Heart right ventricle (tissue), 16 donors: Measurements from ENCODE around the gene NDRG3. TPM values are rescaled to one million over a fixed set of nuclear protein-coding genes. Genes with fewer than 3 reads are reported as not detected.
"Not testable (repeated sequence)": the region's sequence is repeated elsewhere in the genome, so short reads cannot be mapped to it uniquely, and the experiment has no call there.

Experiments used
- ATAC-seq, 8 donors: fragments of 200-7000 bp; cut with Tn5 transposase; one replicate each; pipeline ENCODE4 v1.9.1; 2020; ENCODE audit warnings: mild to moderate bottlenecking in 8 of 8, moderate library complexity in 8 of 8, moderate number of reproducible peaks in 1 of 8
- DNase-seq, 2 donors: peaks; one replicate each; pipeline ENCODE4 v3.0.0-alpha.2; 2020
- H3K27ac ChIP-seq, 10 donors: fragments of 200-600 bp; sonication (generic) in 2 of 10; one replicate each; pipeline versions ENCODE4 v1.5.0 to v1.8.0; 2020 to 2022; ENCODE audit warnings: mild to moderate bottlenecking in 3 of 10
- H3K27me3 ChIP-seq, 7 donors: fragments of 200-600 bp; one replicate each; pipeline ENCODE4 v1.8.0; 2021 to 2022; ENCODE audit warnings: mild to moderate bottlenecking in 2 of 7
- H3K36me3 ChIP-seq, 9 donors: fragments of 200-600 bp; sonication (generic) in 1 of 9; one replicate each; pipeline versions ENCODE4 v1.5.0 to v1.8.0; 2020 to 2022; ENCODE audit warnings: mild to moderate bottlenecking in 2 of 9
- H3K4me1 ChIP-seq, 9 donors: fragments of 200-600 bp; sonication (generic) in 1 of 9; one replicate each; pipeline versions ENCODE4 v1.5.0 to v1.8.0; 2020 to 2022; ENCODE audit warnings: mild to moderate bottlenecking in 4 of 9
- H3K4me3 ChIP-seq, 10 donors: fragments of 200-600 bp; sonication (generic) in 2 of 10; one replicate each; pipeline versions ENCODE4 v1.5.0 to v1.8.0; 2020 to 2022; ENCODE audit warnings: mild to moderate bottlenecking in 7 of 10, moderate library complexity in 2 of 10
- H3K9me3 ChIP-seq, 11 donors: fragments of 200-600 bp in 10 of 11; sonication (generic) in 2 of 11; one replicate each; pipeline versions ENCODE4 v1.5.0 to v1.8.0; 2013 to 2022; ENCODE audit warnings: mild to moderate bottlenecking in 2 of 11, control low read depth in 1 of 11, moderate library complexity in 1 of 11
- CTCF ChIP-seq, 9 donors: fragments of 200-600 bp; sonication (generic) in 2 of 9; IDR thresholded peaks; one replicate each; pipeline versions ENCODE4 v1.5.0 to v1.8.0; 2021 to 2022; ENCODE audit warnings: antibody characterized with exemption in 9 of 9, mild to moderate bottlenecking in 5 of 9, moderate library complexity in 1 of 9
- WGBS, 2 donors: extraction: QIAGEN DNeasy Blood & Tissue Kit; methylation state at CpG; one replicate each; pipeline ENCODE4 v1.1.7; 2013; ENCODE audit warnings: inconsistent platforms in 1 of 2; 5-methylcytosine and 5-hydroxymethylcytosine counted together
- intact Hi-C, 10 donors: fragments of 100-400 bp; cut with DNase I; formaldehyde crosslinking; loops; one replicate each; pipeline versions ENCODE4 v1.11.1 to v1.14.2; 2022
- polyA plus RNA-seq, 2 donors: library from polyadenylated mRNA; stranded (reverse); fragments of 200-250 nt; gene quantifications; one replicate each; pipeline ENCODE4 v1.2.3, GENCODE V29; 2013
- total RNA-seq, 10 donors: library from RNA; stranded (reverse); fragmentation: NEBNext Ultra II Directional in 3 of 10; extraction: Animal tissue kit (Norgen Biotek cat#: 25700) in 3 of 10; gene quantifications; one replicate each; pipeline versions ENCODE4 v1.2.1 to v1.2.4, GENCODE V29; 2021 to 2023
- donor health status: Arrhythmogenic right ventricular cardiomyopathy.
- donor health status: ischemic (EF 13 %, LVEDD 7.1; RV severe dilation, severe dysfunction).
- donor health status: healthy with polysubstance abuse.
- donor health status: DM: no; HTN: yes; CAD: no.
- donor health status: DM: no; HTN: no; CAD: no.
- donor health status: ischemic (EF 25% LVEDD 6.9; RV normal size, moderate dysfunction).
- donor health status: ischemic (EF 25% LVEDD 5.7; RV mildly dilated, moderate dysfunction).
- donor health status: healthy.
- donor health status: DM: yes; HTN: yes; CAD: no.
- donor health status: Ischemic cardiomyopathy.
- donor health status: ischemic (EF 35%, LVEDD 5.7; RV mildly dilated, moderate dysfunction).
- donor health status: nonischemic (EF 11% LVEDD 7.7; RV severe dilation, severe dysfunction).
- donor health status: DM: yes; HTN: yes; CAD: no.
- donor health status: PGD.
- donor health status: ischemic (EF 29% LVEDD 5.4; RV normal size, mild dysfunction).
- donor health status: nonischemic (EF 23%, LVEDD 6.1; RV moderate dilation, normal function).

The NDRG3 gene
- total and polyA plus RNA-seq, 12 donors, result 19.3 to 37.0 (median 29.9) TPM

- Histone ChIP-seq H3K4me3 (no peak overlapping the region), H3K27me3 (no peaks in the 10 kb centered on the region), H3K4me1 (peaks cover 0 to 7% (median 0%) of the 10 kb centered on the region in 9 donors), H3K36me3 (peaks cover 0 to 56% (median 32%) of the 10 kb centered on the region in 9 donors), H3K27ac (no peak overlapping the region), H3K9me3 (no peaks in the 10 kb centered on the region)
- ATAC-seq (peak in 4 of 8 donors; percentile 18 to 90 (median 48)), DNase-seq (no peak)
- WGBS, 2 donors, result 72 to 78% methylated on average over 14 of the region's 14 CpGs
- no peak for TF ChIP-seq CTCF (IDR thresholded peaks at IDR 0.05)
- intact Hi-C loops, result loop anchor here in 6 of 10 donors (5.0 to 10.0 kb wide), 5 partner anchors 132 to 272 kb away; partner anchors contain the start of gene NDRG3 (in 1 of the 6)
Observed at GRCh38 chr20:36614781-36615557, 130.9 kb downstream of the NDRG3 start.

GRCh38 chr20:36613974-36614373 is 131.9 kb downstream of the NDRG3 start:
- intact Hi-C loops, result loop anchor here in 6 of 10 donors (5.0 to 10.0 kb wide), 5 partner anchors 133 to 273 kb away; partner anchors contain the start of gene NDRG3 (in 1 of the 6)
- no peaks in the 10 kb centered on the region for H3K9me3 ChIP-seq
- ATAC-seq, result no peak
- no peaks in the 10 kb centered on the region for H3K27me3 ChIP-seq
- H3K4me3 ChIP-seq, result no peak overlapping the region
- H3K4me1 ChIP-seq, result peaks cover 0 to 7% (median 0%) of the 10 kb centered on the region in 9 donors
- H3K36me3 ChIP-seq, result peaks cover 0 to 65% (median 40%) of the 10 kb centered on the region in 9 donors
- no peak overlapping the region for H3K27ac ChIP-seq
- 71 to 77% methylated on average over 3 of the region's 3 CpGs for WGBS, 2 donors
- DNase-seq, result no peak
- no peak for TF ChIP-seq CTCF (IDR thresholded peaks at IDR 0.05)

GRCh38 chr20:36611625-36612024 is 134.3 kb downstream of the NDRG3 start:
- ATAC-seq, result no peak
- intact Hi-C loops, result loop anchor here in 6 of 10 donors (5.0 to 10.0 kb wide), 5 partner anchors 136 to 276 kb away; partner anchors contain the start of gene NDRG3 (in 1 of the 6)

DNA sequence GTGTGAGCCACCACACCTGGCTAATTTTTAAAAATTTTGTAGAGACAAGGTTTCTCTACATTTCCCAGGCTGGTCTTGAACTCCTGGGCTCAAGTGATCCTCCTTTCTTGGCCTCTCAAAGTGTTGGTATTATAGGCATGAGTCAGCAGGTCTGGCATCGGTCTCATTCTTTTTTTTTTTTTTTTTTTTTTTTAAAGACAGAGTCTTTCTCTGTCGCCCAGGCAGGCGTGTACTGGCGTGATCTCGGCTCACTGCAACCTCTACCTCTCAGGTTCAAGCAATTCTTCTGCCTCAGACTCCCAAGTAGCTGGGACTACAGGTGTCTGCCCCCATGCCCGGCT is 137.5 kb downstream of the NDRG3 start:
- intact Hi-C loops, result loop anchor here in 7 of 10 donors (5.0 to 10.0 kb wide), 9 partner anchors 36 to 404 kb away; partner anchors contain the start of genes DSN1 (in 1 of the 7) and TGIF2 (in 1 of the 7)
- Histone ChIP-seq H3K27ac (peak overlapping the region in 1 of 10 donors; percentile 97), H3K4me1 (peaks cover 9 to 33% (median 20%) of the 10 kb centered on the region in 9 donors), H3K36me3 (peaks cover 0 to 59% (median 44%) of the 10 kb centered on the region in 9 donors)
- not testable (repeated sequence) for H3K4me3 ChIP-seq, H3K27me3 ChIP-seq, H3K9me3 ChIP-seq, DNase-seq, ATAC-seq
- 91 to 95% methylated on average over 6 of the region's 6 CpGs for WGBS, 2 donors

More at GRCh38 chr20:36611625-36612024, 134.3 kb downstream of the NDRG3 start:
- Histone ChIP-seq H3K4me3 (no peak overlapping the region), H3K4me1 (peaks cover 7 to 23% (median 11%) of the 10 kb centered on the region in 9 donors), H3K27ac (no peak overlapping the region), H3K27me3 (no peaks in the 10 kb centered on the region), H3K9me3 (no peaks in the 10 kb centered on the region), H3K36me3 (peaks cover 0 to 78% (median 45%) of the 10 kb centered on the region in 9 donors)
- 86 to 93% methylated on average over 5 of the region's 5 CpGs for WGBS, 2 donors
- no peak for TF ChIP-seq CTCF (IDR thresholded peaks at IDR 0.05)
- DNase-seq, result no peak
